ENCODE results near the gene C5AR1. TPM values are rescaled to one million over a fixed set of nuclear protein-coding genes. Genes with fewer than 3 reads are reported as not detected.
"Not testable (repeated sequence)": the region's sequence is repeated elsewhere in the genome, so short reads cannot be mapped to it uniquely, and the experiment has no call there.

Gene C5AR1
- total RNA-seq = 0.16 and 0.88 TPM in 2 replicates

- intact Hi-C loops (cut with micrococcal nuclease) = no loop called here
- peaks cover 1% of the 10 kb centered on the region for H3K4me1 Mint-ChIP-seq
- no peaks in the 10 kb centered on the region for H3K9me3 Mint-ChIP-seq
- peaks cover 9% of the 10 kb centered on the region for H3K27me3 Mint-ChIP-seq
- DNase-seq = no peak
- H3K27ac Mint-ChIP-seq = no peak within 1 kb of the TSS
- H3K36me3 Mint-ChIP-seq (ENCODE audit: low read depth) = no peaks in the 10 kb centered on the region
- H3K4me3 Mint-ChIP-seq = no peak within 1 kb of the TSS
Observed at GRCh38 chr19:47309608-47310007, at the start of gene C5AR1. C5AR1 (plus strand) TSS chr19:47309861; CDS start chr19:47309896, 35 bp downstream.

DNA sequence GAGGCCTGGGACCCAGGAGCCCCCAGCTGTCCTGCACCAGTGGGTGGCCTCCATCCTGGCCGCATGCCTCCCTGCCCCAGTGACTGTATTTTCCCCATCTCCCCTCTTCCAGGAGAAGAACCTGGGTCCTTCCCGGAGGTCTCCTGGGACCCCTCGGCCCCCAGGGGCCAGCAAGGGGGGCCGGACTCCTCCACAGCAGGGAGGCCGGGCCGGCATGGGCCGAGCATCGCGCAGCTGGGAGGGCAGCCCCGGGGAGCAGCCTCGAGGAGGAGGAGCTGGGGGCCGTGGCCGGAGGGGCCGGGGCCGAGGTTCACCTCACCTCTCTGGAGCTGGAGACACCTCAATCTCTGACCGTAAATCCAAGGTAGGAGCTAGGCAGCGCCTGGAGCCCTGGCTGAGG is 49.2 kb upstream of the C5AR1 start:
- Mint-ChIP-seq H3K27me3 (peaks cover 2% of the 10 kb centered on the region), H3K9me3 (no peaks in the 10 kb centered on the region), H3K27ac (no peak overlapping the region), H3K4me1 (peaks cover 38% of the 10 kb centered on the region), H3K4me3 (no peak overlapping the region), H3K36me3 (ENCODE audit: low read depth) (peaks cover 60% of the 10 kb centered on the region)
- intact Hi-C loops (cut with micrococcal nuclease) = no loop called here
- no peak for DNase-seq

- H3K4me3 Mint-ChIP-seq; H3K27ac Mint-ChIP-seq; H3K27me3 Mint-ChIP-seq; DNase-seq; H3K9me3 Mint-ChIP-seq; intact Hi-C loops (cut with micrococcal nuclease): not testable (repeated sequence)
- Mint-ChIP-seq H3K4me1 (peaks cover 32% of the 10 kb centered on the region), H3K36me3 (ENCODE audit: low read depth) (peaks cover 70% of the 10 kb centered on the region)
Observed at GRCh38 chr19:47261946-47262793, 47.5 kb upstream of the C5AR1 start.

- Mint-ChIP-seq H3K36me3 (ENCODE audit: low read depth) (peaks cover 62% of the 10 kb centered on the region), H3K27ac (no peak overlapping the region), H3K9me3 (no peaks in the 10 kb centered on the region), H3K4me1 (peaks cover 11% of the 10 kb centered on the region), H3K27me3 (no peaks in the 10 kb centered on the region), H3K4me3 (no peak overlapping the region)
- intact Hi-C loops (cut with micrococcal nuclease) = no loop called here
- DNase-seq = no peak
Observed at GRCh38 chr19:47264629-47265028, 45.0 kb upstream of the C5AR1 start.

- Mint-ChIP-seq H3K4me1 (peaks cover 6% of the 10 kb centered on the region), H3K27ac (no peak overlapping the region), H3K4me3 (no peak overlapping the region), H3K27me3 (no peaks in the 10 kb centered on the region), H3K9me3 (no peaks in the 10 kb centered on the region), H3K36me3 (ENCODE audit: low read depth) (peaks cover 60% of the 10 kb centered on the region)
- intact Hi-C loops (cut with micrococcal nuclease) = no loop called here
- no peak for DNase-seq
Observed at GRCh38 chr19:47266401-47266941, 43.2 kb upstream of the C5AR1 start.

DNA sequence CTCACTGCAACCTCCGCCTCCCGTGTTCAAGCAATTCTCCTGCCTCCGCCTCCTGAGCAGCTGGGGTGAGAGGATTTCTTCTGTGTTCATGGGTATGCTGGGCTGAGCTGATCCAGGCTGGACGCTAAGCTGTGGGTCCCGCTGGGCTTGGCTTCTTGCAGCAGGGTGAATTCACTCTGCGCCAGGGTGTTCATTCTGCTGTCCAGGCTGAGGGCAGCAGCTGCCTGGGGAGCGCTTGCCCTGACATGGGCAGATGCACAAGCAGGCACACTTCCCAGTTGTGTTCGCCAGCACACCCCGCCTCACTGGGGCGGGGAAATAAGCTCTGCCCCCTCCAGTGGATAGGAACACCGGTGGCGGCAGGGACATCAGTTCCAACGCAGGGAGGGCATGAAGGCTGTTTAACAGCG is 42.3 kb upstream of the C5AR1 start:
- Mint-ChIP-seq H3K4me3 (no peak overlapping the region), H3K36me3 (ENCODE audit: low read depth) (peaks cover 58% of the 10 kb centered on the region)

DNA sequence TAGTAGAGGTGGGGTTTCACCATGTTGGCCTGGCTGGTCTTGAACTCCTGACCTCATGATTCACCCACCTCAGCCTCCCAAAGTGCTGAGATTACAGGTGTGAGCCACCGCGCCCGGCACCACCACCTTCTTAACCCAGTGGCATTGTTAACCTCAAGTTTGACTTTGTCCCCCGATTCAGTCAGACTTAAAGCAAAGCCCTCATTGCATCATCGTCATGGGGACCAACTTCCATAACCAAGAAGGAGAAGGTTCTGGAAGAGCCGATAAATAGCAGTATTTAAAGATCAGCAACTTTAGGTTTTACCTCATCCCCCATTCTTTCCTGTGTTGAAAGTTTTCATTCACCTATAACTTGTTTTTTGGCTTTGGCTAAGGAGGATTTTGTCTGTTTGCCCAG is 41.6 kb upstream of the C5AR1 start:
- Mint-ChIP-seq H3K27me3 (no peaks in the 10 kb centered on the region), H3K27ac (no peak overlapping the region), H3K4me1 (peaks cover 17% of the 10 kb centered on the region), H3K9me3 (no peaks in the 10 kb centered on the region), H3K36me3 (ENCODE audit: low read depth) (peaks cover 51% of the 10 kb centered on the region), H3K4me3 (no peak overlapping the region)
- intact Hi-C loops (cut with micrococcal nuclease) = no loop called here
- no peak for DNase-seq

More for the DNA sequence above, 42.3 kb upstream of the C5AR1 start:
- Mint-ChIP-seq H3K27ac (no peak overlapping the region), H3K4me1 (peaks cover 11% of the 10 kb centered on the region), H3K27me3 (no peaks in the 10 kb centered on the region), H3K9me3 (no peaks in the 10 kb centered on the region)
- DNase-seq = no peak
- intact Hi-C loops (cut with micrococcal nuclease) = no loop called here

- Mint-ChIP-seq H3K4me3 (no peak overlapping the region), H3K9me3 (no peaks in the 10 kb centered on the region), H3K4me1 (peaks cover 23% of the 10 kb centered on the region), H3K27me3 (no peaks in the 10 kb centered on the region), H3K36me3 (ENCODE audit: low read depth) (peaks cover 43% of the 10 kb centered on the region), H3K27ac (peak overlapping the region; percentile 36)
- no peak for DNase-seq
- intact Hi-C loops (cut with micrococcal nuclease) = no loop called here
Observed at GRCh38 chr19:47269596-47269995, 40.1 kb upstream of the C5AR1 start.

GRCh38 chr19:47270408-47270807 is 39.3 kb upstream of the C5AR1 start:
- Mint-ChIP-seq H3K27ac (no peak overlapping the region), H3K27me3 (no peaks in the 10 kb centered on the region), H3K4me1 (peaks cover 25% of the 10 kb centered on the region), H3K36me3 (ENCODE audit: low read depth) (peaks cover 40% of the 10 kb centered on the region), H3K4me3 (no peak overlapping the region), H3K9me3 (no peaks in the 10 kb centered on the region)
- no peak for DNase-seq
- intact Hi-C loops (cut with micrococcal nuclease) = loop anchor here (10.0 kb wide), 2 partner anchors 334 to 486 kb away; partner anchors contain the start of genes BICRA and SLC1A5

DNA sequence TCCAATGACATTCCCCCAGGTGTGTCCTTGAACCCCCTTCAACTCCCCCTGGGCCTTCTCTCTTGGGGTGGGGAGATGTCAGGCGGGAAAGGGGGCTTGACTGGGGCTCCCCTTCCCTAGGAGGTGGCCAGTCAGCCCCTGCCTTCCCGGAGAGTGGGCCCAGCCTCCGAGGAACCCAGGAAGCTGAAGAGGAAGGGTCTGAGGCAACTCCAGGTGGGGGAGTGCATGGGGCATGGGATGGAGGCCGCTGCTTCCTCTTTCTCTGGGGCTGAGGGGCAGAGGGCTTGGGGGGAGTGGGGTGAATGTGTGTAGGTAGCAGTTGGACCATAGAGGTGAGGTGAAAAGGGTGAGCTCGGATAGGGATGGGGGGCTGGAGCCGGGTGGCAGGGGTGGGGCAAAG is 37.7 kb upstream of the C5AR1 start:
- Mint-ChIP-seq H3K27me3 (no peaks in the 10 kb centered on the region), H3K4me3 (peak overlapping the region; percentile 97), H3K27ac (no peak overlapping the region), H3K36me3 (ENCODE audit: low read depth) (peaks cover 37% of the 10 kb centered on the region), H3K9me3 (no peaks in the 10 kb centered on the region), H3K4me1 (peaks cover 35% of the 10 kb centered on the region)
- DNase-seq = no peak
- intact Hi-C loops (cut with micrococcal nuclease) = loop anchor here (10.0 kb wide), 2 partner anchors 333 to 487 kb away; partner anchors contain the start of genes BICRA and SLC1A5

DNA sequence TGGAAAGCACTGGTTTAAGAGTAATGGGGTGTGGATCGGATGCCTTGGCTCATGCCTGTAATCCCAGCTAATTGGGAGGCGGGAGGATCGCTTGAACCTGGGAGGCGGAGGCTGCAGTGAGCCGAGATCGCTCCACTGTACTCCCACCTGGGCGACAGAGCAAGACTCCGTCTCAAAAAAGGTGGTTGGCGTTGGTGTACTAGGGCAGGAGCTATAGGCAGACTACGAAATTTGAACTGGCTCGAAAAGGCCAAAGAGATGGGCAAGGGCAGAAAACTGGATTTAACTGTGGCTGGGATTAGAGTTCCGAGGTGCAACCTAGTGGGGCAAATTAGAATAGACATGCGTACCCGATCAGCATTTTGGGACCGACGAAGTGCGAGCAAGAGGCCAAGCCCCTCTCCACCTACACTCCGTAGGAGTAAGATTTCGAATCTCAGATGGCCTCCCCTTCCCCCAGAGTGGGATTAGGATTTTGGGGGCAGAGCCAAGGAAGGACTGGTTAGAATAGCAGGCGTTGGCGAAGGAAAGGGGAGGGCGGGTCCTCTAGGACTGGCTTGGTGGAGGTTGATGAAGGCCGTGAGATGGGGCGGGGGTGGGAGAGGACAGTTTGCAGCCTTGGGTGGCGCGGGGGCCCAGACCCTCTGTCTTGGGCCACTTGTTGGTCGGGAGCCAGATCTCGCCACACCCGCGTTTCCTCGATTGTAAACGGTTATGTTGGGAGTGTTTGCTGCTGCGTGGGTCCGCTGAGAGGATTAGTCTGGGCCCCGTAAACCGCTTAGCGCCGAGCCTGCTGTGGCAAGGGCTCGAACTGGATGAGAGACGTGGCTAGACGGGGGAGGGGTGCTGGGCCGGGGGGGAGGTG is 37.0 kb upstream of the C5AR1 start:
- H3K4me3 Mint-ChIP-seq = peak overlapping the region; percentile 97
- no peaks in the 10 kb centered on the region for H3K9me3 Mint-ChIP-seq
- H3K27ac Mint-ChIP-seq = peak overlapping the region; percentile 84
- H3K36me3 Mint-ChIP-seq (ENCODE audit: low read depth) = peaks cover 33% of the 10 kb centered on the region
- intact Hi-C loops (cut with micrococcal nuclease) = loop anchor here (10.0 kb wide), 2 partner anchors 332 to 488 kb away; partner anchors contain the start of genes BICRA and SLC1A5
- no peaks in the 10 kb centered on the region for H3K27me3 Mint-ChIP-seq
- peaks cover 36% of the 10 kb centered on the region for H3K4me1 Mint-ChIP-seq
- no peak for DNase-seq

- DNase-seq = peak; percentile 98
- no peaks in the 10 kb centered on the region for H3K9me3 Mint-ChIP-seq
- peak overlapping the region; percentile 99 for H3K27ac Mint-ChIP-seq
- H3K27me3 Mint-ChIP-seq = no peaks in the 10 kb centered on the region
- intact Hi-C loops (cut with micrococcal nuclease) = loop anchor here (1.0 to 10.0 kb wide), 5 partner anchors 16 to 489 kb away; partner anchors contain the start of genes BBC3, BICRA, NAPA and SLC1A5
- H3K4me1 Mint-ChIP-seq = peaks cover 41% of the 10 kb centered on the region
- H3K36me3 Mint-ChIP-seq (ENCODE audit: low read depth) = peaks cover 29% of the 10 kb centered on the region
- peak overlapping the region; percentile 97 for H3K4me3 Mint-ChIP-seq
Observed at GRCh38 chr19:47273313-47274070, 36.2 kb upstream of the C5AR1 start.

Measured in activated CD4-positive, alpha-beta T cell treated with anti-CD3 and anti-CD28 coated beads, Interleukin-2, amount 10 ng/mL, durations not matched to agents 24 days and 14 days (primary cell).